Measurements from ENCODE around the gene KCNK17.

DNA sequence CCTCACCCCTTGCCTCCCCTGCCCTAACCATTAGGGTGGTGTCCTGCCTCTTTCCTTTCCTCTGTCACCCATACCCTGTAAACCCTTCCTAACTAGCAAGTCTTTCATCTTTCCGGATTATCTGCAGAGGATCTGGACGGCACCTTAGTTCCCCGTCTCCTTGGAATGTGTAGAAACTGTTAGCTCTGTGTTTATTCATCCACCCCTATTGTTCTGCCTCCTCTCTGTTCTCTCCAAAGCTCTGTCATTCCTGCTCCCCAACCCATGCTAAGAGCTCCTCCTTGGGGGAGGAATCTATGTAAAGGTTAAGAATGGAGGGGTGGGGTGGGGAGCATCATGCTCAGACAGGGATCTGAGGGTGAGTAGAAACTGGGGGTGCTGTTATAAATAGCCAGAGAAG is 45.5 kb downstream of the KCNK17 start:
- TF ChIP-seq ZFX (IDR thresholded peaks at IDR 0.05; ENCODE audit: borderline replicate concordance) = no peak
- TF ChIP-seq, protein P1, sequence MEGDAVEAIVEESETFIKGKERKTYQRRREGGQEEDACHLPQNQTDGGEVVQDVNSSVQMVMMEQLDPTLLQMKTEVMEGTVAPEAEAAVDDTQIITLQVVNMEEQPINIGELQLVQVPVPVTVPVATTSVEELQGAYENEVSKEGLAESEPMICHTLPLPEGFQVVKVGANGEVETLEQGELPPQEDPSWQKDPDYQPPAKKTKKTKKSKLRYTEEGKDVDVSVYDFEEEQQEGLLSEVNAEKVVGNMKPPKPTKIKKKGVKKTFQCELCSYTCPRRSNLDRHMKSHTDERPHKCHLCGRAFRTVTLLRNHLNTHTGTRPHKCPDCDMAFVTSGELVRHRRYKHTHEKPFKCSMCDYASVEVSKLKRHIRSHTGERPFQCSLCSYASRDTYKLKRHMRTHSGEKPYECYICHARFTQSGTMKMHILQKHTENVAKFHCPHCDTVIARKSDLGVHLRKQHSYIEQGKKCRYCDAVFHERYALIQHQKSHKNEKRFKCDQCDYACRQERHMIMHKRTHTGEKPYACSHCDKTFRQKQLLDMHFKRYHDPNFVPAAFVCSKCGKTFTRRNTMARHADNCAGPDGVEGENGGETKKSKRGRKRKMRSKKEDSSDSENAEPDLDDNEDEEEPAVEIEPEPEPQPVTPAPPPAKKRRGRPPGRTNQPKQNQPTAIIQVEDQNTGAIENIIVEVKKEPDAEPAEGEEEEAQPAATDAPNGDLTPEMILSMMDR (IDR thresholded peaks at IDR 0.05) = no peak
